Fibroblast of lung (primary cell): ENCODE data around the gene B3GNT4.

Experiments
- EZH2 ChIP-seq: IDR thresholded peaks from 2 replicates; pipeline ENCODE4 v1.5.1; 2012; ENCODE audit warnings: low read length, control low read depth, mild to moderate bottlenecking; ENCODE audit errors: missing control alignments
- TF ChIP-seq, protein P1 (sequence below), 2 donors: IDR thresholded peaks in 1 of 2; conservative IDR thresholded peaks in 1 of 2; 1 replicate in 1 of 2; 2 replicates in 1 of 2; pipeline ENCODE4 v1.5.1; 2011 to 2012; ENCODE audit warnings: low read length in 2 of 2, control low read depth in 1 of 2, inconsistent platforms in 1 of 2, low read depth in 1 of 2, mild to moderate bottlenecking in 1 of 2

DNA sequence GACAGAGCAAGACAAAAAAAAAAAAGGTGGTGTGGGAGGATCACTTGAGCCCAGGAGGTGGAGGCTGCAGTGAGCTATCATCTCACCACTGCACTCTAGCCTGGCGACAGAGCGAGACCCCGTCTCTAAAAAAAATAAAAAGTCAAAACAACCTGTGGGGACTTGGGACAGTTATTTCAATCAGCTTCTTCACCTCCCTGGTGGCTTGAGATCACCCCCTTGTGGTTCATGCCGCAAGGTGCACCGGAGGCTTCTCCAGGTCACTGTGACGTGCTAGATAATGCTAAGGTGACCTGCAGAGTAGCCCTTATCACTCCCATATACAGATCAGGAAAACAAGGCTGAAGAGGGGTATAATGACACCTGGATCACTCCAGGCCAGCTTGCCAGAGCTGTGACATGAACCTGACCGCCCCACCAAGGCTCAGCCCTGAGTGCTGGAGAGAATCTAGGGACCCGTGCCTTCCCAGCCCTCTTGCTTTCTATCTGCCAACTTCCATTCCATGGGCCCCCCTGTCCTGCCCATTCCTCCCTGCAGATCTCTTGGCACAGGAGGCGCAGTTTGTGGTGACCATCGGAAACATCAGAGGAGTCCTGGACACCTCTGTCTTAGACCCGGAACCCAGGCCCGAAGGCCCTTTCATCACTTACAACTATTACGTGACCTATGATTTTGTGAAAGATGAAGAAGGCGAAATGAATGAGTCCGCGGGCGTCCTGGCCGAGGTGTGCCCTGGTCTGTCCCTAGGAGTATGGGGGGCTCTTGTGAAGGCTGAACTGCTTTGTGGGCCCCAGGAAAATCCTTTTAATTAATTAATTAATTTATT, 12.5 kb upstream of the B3GNT4 start:
- TF ChIP-seq, protein P1, sequence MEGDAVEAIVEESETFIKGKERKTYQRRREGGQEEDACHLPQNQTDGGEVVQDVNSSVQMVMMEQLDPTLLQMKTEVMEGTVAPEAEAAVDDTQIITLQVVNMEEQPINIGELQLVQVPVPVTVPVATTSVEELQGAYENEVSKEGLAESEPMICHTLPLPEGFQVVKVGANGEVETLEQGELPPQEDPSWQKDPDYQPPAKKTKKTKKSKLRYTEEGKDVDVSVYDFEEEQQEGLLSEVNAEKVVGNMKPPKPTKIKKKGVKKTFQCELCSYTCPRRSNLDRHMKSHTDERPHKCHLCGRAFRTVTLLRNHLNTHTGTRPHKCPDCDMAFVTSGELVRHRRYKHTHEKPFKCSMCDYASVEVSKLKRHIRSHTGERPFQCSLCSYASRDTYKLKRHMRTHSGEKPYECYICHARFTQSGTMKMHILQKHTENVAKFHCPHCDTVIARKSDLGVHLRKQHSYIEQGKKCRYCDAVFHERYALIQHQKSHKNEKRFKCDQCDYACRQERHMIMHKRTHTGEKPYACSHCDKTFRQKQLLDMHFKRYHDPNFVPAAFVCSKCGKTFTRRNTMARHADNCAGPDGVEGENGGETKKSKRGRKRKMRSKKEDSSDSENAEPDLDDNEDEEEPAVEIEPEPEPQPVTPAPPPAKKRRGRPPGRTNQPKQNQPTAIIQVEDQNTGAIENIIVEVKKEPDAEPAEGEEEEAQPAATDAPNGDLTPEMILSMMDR (conservative IDR thresholded peaks at IDR 0.05 in 1 of 2, IDR thresholded peaks at IDR 0.05 in 1 of 2; ENCODE audit: low read depth in 1 of 2, low read length in 2 of 2): peak; percentile 84 to 86
- no peak for TF ChIP-seq EZH2
